NCI-H526 (cell line): ENCODE results near the gene MED13L.

Experiments
- DNase-seq, 2 experiments: peaks; one replicate each; lab custom pipeline; 2025; lab: John Stamatoyannopoulos, UW

The MED13L gene

DNA sequence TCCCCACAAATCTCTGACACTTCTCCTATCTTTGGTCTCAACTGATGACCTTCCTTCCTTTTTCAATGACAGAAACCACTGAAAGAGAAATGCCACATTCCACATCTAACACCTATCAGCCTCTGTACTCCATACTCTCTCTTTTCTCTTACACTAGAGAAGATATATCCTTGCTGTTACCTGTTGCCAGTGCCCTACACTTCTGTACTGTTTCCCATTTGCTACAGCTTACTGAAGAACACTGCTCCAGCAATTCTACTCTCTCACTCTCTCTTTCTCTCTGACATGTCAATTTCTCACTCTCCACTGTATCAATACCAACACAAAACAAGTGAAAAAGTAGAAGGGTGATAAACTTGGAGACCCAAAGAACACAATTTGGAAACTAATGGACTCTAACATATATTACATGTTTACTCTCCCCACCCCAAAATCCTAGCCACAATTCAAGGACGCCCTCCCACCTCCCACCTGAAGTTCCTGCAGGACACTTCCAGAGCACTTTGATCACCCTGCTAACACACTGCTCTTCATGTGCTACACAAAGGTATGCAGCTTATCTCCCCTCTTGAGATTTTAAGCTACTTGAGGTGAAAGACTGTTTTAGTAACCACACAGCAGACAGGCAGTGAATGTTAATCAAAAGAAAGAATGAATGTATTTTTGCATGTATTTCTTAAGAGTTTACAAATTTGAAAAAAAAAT lies 95.0 kb downstream of the MED13L start:
- DNase-seq, result no peak

DNA sequence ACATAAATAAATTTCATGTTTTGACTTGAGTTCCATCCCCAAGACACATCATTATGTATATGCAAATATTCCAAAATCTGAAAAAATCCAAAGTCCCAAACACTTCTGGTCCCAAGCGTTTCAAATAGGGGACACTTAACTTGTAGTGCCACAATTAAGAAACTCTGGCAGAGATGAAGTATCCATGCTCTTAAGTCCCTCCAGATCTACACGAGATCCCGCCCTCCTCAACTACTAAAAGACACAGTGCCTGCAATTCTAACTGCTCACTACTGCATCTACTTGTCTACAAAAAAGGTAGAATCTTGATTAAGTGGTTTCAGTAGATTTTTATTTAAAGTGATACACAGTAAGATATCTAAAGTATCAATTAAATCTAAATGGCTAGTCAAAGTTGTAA lies 97.0 kb downstream of the MED13L start:
- DNase-seq, result no peak

DNA sequence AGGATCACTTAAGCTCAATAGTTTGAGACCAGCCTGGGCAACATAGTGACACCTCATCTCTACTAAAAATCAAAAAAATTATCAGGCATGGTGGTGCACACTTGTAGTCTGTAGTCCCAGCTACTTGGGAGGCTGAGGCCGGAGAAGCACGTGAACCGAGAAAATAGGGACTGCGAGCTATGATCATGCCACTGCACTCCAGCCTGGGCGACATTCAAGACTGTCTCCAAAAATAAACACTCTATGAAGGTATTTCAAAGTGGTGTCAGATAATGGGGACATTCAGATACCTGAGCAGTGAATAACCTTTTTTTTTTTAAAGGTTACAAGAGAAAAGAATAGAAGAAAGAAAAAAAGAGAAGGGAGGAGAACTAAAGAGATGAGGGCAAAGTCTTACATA lies 98.1 kb downstream of the MED13L start:
- no peak for DNase-seq

DNA sequence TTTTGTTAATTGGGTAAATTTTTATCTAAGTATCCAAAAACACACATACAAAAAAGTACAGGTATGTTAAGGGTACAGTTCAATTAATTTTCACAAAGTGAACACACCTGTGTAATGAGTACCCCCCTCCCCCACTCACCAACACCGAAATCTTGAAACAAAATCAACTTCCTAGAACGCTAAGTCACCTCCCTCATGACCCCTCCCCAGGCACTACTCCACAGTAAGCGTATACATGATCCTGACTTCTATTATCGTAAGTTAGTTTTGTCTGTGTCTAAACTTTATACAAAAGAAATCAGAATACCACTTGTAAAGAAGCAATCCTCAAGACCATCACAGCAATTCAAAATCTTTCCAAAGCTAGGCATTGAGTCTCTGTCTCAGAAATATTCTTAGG lies 100.5 kb downstream of the MED13L start:
- no peak for DNase-seq

DNA sequence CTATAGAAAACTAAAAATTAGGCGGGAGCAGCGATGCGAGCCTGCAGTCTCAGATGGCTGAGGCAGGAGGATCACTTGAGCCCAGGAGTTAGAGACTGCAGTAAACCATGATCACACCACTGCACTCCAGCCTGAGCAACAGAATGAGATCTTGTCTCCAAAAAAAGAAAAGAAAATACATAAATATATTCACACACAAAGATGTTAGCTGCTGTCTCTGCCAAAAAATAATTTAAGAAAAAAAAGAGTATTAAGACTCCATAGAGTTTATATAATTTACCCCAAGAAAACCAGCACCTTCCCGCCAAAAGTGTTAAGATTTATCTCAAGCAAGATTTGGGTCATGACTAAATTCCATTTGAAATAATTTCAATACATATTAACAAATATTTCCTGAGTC lies 102.6 kb downstream of the MED13L start:
- no peak for DNase-seq

DNA sequence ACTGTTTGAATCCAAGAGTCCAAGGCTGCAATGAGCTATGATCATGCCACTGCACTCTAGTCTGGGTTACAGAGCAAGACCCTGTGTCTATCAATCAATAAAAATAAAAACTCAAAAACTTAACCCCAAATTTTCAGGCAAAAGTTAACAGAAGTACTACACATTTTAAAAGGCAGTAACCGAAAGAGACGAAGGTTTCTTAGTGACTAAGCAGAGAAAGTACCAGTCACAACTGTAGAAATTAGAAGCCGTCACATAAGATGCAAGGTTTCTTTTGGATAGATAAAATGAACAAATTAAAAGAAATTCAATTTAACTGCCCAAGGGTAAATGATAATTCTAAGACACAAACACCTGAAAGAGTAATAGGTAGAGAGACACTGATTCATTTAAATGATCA lies 103.5 kb downstream of the MED13L start:
- DNase-seq, result no peak

DNA sequence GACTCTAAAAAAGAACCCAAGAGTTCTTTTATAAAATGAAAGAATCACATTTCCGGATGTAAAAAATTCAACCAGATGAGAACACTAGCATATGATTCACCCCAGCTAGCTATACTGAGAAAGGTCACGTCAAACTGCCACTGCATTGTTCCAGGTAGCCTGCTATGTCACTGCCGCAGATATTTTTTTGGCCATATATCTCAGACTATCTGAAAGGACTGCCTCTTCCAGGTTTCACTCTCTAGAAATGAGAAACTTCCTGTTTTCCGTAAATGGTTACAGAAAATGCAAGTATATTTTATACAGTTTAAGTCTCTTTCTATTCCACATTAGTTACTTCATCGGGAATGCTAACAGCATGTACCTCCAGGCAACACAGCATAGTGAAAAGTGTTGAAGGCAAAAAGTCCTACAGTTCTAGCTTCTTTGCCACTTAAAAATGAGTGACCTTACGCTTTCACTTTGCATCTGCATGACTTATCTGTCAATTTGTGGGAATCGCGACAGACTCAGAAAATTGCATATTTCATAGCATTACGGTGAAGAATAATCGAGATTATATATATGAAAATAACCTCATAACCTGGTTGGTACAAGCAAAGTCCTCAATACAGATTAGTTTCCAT lies 105.2 kb downstream of the MED13L start:
- DNase-seq, result no peak

DNA sequence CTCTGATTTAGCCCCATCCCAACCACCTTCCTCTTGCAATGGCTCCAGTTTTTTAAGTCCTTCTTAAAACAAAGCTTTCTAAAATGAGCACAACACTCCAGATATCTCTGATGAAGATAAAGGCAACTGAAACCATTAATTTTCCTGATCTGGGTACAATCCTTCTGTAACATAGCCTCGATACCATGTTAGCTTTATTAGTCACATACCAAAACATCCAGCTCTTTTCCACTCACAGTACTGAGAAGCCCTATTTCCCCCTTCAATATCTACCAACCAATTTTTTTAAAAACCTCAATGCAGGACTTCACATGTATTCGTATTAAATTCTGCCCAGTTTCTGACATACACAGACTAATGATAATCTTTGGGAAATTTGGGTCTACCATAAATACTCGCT lies 105.9 kb downstream of the MED13L start:
- no peak for DNase-seq

DNA sequence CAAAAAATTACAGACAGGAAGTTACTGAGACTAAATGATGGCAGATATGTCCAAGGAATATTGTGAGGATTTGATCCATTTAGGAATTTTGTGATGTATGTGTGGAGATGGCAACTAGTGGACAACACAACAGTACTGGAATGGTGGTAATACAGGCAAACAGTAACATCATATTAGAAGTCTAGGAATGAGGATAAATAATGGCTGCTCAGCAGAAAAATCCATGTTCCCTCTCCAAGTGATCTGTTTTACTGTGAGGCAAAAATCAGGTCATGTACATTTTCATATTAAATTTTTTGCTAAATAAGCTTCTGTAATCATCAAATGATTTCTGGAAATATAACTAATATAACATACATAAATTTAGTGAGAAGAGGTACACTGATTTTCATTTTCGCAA lies 108.4 kb downstream of the MED13L start:
- no peak for DNase-seq

DNA sequence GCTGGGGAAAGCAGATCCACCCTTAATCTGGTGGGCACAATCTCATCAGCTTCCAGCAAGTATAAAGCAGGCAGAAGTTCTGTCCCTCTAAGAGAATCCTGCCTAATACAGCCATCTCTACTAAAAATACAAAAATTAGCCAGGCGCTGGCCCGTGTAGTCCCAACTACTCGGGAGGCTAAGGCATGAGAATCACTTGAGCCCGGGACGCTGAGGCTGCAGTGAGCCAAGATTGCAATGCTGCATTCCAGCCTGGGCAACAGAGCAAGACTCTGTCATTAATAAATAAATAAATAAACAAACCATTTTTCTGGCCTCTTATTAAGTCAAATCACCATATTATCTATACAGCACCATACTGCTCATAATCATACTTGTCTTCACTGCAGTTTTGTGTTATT lies 111.2 kb downstream of the MED13L start:
- DNase-seq, result no peak

DNA sequence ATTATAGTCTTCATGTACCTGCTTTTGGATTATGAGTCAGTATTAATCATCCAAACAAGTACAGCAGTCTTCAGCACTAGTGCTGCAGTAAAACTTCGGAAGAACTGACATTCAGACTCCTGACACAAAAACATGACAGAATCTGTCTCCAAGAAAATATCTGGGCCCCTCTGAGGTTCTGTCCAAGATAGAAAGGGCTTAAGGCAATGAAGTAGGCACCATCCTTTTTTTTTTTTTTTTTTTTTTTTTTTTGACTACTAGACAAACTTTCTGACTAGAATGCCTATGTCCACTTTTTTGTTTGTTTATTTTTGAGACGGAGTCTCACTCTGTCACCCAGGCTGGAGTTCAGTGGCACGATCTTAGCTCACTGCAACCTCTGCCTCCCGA lies 112.5 kb downstream of the MED13L start:
- DNase-seq, result no peak

DNA sequence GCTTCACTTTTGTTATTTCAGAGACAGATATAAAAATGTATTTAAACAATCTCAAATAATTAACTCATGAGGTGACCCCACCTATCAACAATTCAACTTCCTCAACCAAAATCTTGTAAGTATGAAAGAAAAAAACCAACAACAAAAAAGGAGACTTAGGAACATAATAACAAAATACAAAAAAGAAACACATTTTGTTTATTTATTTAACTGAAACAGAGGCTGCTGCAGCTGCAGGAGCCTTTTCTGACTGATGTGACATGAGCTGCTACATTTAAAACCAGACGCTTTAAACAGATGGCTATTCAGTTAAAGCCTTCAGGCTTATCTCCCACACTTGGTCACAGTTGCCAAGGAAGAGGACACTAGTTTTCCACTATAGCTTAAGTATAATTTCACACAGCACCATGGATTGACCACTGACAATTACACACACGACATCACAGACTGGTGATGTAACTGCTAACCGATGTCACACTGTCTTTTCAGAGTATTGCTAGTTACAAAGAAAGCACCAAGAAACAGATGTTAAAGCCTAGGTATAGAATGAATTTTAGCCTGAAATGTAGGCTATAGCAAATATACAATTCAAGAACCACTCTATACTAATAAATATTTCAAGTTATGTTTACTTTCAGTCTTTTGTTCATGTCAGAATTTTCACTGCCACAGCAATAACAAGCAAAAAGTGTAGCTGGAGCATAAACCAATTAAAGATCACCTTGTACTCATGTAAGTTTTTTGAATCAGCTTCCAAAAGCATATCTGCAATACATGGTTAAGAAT lies 113.0 kb downstream of the MED13L start:
- no peak for DNase-seq

DNA sequence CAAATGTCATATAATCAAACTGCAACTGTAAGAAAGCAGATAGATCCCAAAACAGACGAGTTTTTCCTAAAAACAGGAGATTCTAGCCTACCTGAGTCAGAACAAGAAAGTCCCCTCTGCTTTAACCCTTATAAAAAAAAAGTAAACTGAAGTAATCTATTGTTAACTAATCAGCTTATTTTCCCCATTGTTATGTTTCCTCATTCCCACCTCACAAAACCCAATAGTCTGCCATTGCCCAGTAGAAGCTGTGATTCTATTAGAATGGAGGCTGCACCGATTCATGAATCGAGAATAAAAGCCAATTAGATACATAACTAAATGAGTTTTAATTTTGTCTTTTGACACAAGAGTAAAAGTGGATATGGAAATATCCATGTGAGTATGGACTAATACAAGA lies 115.4 kb downstream of the MED13L start:
- DNase-seq, result no peak

DNA sequence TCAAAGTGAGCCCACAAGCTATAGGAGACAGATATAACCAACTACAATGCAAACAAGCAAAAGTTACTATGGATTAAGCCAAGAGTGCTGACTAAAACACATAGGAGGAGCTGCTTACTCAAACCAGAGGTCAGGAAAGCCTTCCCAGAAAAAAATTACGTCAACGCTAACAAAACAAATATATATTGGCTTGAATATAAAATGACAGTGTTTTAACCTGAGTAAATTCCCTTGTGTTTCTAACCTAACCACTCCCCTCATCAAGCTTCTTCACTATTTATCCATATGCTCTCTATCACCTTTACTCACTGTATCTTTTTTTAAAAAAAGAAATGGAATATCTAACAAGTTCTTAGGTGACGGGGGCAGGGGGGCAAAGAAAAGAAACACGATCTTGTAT lies 115.9 kb downstream of the MED13L start:
- DNase-seq, result no peak

DNA sequence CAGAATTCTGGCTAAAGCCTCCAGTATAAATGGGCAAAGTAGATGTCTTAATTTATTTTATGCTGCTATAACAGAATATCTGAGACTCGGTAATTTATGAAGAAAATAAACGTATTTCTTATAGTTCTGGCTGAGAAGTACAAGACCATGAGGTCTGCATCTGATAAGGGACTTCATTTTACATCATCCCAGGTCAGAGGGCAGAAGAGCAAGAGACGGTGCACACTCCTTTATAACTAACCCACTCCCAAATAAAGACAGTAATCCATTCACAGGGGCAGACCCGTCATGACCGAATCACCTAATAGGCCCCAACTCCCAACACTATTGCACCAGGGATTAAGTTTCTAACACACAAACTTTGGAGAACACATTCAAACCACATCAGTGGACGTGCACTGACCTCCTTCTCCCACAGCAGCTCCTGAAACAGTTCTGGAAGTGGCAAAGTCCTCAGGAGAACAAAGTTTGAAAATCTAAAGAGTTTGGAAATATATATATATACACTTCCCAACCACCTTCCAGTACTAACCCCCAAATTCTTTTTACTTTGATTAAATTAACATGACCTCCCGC lies 116.5 kb downstream of the MED13L start:
- DNase-seq, result no peak

DNA sequence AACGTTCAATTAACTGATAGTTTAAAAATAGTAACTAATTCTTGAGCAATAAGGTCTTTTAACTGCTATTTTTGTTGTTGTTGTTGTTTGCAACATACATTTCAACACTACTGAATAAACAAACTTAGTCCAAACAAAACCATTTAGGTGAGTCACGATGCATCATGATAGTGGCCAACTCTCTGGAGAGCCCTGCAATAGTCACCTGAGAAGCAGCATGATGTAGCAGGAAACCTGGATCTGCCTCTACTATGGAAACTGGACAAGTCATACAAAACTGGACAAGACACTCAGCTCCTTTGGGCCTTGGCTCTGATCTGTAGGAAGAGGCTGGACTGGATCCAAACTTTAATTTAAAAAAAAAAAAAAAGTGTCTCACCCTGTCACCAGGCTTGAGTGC lies 117.3 kb downstream of the MED13L start:
- DNase-seq, result no peak

DNA sequence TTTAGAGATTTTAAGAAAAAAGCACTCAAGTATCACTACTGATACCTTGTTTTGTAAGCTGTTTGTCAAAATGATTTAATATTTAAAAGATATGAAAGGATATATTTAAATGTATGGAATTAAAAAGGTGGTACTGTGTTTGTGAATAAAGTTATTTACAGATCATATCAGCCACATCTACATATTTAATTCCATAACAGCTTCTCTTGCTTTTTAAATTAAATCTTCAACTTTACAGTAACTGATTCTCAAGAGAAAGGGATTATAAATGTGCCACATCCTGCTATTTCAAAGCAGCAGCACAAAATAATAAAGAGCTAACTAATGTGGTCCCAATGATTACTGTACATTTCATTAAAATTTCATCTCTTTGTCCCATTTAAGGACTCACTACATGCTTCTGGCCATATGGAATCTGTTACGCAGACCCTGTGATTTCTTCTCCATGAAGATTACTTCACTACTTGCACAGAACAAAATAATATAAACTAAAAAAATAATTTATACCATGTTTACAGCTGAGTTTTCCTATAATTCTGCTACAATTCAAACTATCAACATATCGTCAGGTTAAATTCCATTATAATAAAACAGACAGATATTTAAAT lies 117.8 kb downstream of the MED13L start:
- no peak for DNase-seq

DNA sequence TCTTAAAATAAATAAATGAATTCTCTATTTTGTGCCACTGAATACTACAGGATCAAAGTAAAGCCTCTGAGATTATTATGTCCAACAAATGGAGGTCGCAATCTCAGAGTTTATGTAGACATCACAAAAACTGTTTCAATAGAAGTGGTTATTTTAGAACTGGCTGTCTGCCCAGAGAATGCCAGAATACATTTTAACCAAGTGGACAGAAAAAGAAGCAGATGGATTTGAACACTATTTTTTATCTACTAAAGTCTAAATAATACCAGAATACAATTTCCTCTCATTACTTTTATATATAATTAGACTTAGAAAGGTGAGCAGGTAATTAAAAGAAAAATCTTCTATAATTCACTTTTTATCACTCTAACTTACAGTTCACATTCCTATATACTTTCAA lies 118.3 kb downstream of the MED13L start:
- no peak for DNase-seq

DNA sequence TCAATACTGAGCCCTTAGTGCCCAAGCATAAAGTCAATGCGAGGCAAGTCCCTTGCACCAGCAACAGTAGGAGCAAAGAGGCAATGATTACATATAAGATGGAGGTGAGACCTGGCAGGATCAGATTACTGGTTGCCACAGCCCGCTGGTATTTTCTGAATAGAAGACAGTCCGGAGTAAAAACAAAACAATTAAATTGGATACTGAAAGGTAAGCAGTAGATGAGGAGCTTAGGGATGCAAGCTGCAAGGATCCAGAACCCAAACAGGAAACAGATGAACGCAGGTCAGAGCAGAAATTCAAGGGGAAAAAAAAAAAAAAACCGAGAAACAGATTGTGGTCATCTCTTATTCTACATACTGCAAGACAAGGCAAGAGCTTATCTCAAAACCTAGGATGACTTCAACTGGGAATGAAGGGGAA lies 119.6 kb downstream of the MED13L start:
- DNase-seq, result no peak

DNA sequence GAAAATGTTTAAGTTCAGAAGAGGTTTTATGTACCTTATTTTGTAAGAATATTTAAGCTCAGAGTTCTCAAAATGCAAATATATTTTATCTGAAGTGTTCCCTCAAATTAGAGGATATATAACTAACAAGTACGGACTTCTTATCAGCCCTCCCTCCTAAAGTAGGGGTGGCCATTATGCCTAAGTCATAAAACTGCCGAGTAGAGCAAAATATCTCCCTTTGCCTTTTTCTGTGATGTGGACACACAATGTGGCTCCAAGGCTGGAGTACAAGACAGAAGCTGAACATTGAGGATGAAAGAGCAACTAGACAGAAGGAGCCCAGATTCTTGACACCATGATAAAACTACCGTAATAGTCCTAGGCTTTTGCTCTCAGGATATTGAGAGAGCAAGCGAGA lies 120.9 kb downstream of the MED13L start:
- no peak for DNase-seq

DNA sequence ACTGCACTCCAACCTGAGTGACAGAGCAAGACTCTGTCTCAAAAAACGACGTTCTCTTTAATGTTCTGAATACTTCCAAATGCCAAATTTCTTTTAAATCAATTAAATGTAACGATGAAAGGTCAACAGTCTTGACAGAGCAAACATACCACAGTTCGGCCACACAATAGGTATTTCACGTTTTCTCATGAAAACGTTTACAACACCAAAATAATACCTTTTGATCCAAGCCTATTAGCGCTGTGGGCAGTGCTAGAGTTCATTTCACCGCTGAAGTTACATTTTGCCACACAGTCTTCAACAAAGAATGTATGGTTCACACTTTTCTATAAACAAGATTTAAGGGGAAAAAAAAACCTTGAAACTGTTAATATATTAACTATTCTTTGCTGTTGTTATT lies 122.1 kb downstream of the MED13L start:
- DNase-seq, result no peak

DNA sequence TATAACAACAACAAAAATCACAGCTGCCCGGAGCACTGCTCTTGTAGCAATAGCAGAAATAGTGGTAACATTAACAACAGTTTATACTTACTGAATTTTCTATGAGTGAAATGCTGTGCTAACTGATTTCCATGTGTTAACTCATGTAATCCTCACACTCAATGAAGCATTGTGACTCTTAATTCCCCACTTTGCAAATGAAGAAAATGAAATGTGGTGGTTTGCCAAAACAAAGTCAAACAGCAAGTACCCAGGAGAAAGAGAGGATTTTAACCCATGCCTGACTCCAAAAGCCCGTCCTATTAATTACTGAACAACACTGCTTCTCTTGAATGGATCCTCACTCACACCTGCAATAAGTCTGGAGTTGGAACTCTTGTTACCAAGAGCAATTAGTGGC lies 123.5 kb downstream of the MED13L start:
- no peak for DNase-seq

DNA sequence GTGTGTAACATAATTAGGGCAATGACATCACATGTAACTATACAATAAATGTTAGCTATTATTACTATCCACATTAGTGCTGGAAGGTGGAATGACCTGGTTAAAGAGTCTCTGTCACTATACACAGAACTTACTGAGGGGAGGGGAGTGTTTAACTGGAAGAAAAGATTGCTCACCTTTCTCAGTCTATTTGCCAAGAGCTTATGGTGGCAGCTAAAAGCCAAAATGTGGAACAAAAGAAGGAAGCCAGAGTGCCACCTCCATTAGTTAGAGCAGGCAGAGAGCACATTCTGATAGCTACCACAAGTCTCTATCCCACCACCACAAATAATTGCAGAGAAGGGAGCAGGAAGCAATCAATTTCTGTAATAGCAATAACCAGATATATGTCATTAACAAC lies 124.4 kb downstream of the MED13L start:
- DNase-seq, result no peak
